HT-29 (cell line): Measurements from ENCODE around the gene MUC13. TPM values are rescaled to one million over a fixed set of nuclear protein-coding genes. Genes with fewer than 3 reads are reported as not detected.

ENCODE experiments used
- DNase-seq: peaks from one replicate; pipeline ENCODE4 v3.0.0-alpha.2; 2015; ENCODE audit warnings: low spot score
- total RNA-seq: library from RNA; depleted of rRNA; stranded (reverse); fragments of >200 nt; shearing (Covaris generic); gene quantifications from 2 replicates; pipeline ENCODE4 v1.2.3, GENCODE V29; 2014; rRNA removed

MUC13 gene
- total RNA-seq, 1 experiment from 2014 or later = 44.9 TPM

- DNase-seq = peak; percentile 94
Observed at GRCh38 chr3:124878561-124879336, 55.8 kb downstream of the MUC13 start.

DNA sequence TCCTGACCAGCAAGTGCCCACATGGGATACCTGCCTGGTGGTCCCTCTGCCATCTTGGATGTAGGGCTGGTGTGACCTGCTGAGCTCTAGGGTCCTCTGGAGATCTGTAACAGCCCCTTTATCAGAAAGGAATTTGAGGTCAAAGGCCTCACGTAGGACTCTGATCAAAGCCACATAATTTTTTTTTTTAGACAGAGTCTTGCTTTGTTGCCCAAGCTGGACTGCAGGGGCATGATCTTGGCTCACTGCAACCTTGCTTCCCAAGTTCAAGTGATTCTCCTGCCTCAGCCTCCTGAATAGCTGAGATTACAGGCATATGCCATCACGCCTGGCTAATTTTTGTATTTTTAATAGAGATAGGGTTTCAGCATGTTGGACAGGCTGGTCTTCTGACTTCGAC is 56.9 kb downstream of the MUC13 start:
- no peak for DNase-seq

DNA sequence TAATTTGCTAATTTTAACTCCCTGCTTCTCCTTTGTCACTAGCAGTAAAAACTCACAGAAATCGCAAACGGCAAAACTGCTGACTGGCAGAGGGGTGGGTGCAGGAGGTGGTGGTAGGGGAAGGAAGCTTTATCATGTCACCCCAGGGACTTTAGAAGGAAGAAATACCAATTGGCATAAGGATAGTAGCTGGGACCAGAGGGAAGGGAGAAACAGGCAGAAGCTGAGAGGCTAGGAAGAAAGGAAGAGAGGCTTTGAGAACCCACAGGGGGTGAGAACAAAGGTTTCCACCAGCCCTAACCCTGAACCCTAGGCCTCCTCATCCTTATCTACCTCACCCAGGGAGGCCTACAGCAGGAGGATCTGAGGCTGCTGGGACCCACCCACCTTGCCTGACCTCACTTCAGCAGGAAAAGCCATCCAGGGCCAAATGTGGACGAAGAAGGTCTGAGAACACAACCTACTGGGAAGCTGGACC is 58.1 kb downstream of the MUC13 start:
- DNase-seq = no peak

- no peak for DNase-seq
Observed at GRCh38 chr3:124873226-124873625, 61.3 kb downstream of the MUC13 start.

- DNase-seq = no peak
Observed at GRCh38 chr3:124867511-124867910, 67.0 kb downstream of the MUC13 start.

GRCh38 chr3:124862006-124862405 is 72.5 kb downstream of the MUC13 start:
- DNase-seq = no peak

DNA sequence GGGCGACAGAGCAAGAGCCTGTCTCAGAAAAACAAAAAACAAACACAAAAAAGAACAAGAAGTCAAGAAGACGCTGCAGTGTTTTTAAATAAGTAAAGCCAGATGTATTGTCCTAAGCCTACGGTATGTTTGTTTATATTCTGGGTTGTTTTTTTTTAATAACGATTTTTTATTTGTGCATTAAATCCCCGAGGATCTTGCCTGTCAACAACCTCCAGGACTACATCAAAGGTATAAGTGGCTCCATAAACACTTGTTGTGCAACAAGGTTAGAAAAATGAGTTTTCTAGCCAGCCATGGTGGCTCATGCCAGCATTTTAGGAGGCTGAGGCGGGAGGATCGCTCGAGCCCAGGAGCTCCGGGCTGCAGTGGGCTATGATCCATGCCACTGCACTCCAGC is 73.5 kb downstream of the MUC13 start:
- no peak for DNase-seq

- peak; percentile 81 for DNase-seq
Observed at GRCh38 chr3:124860599-124860998, 74.0 kb downstream of the MUC13 start.

GRCh38 chr3:124859025-124859424 is 75.5 kb downstream of the MUC13 start:
- no peak for DNase-seq

DNA sequence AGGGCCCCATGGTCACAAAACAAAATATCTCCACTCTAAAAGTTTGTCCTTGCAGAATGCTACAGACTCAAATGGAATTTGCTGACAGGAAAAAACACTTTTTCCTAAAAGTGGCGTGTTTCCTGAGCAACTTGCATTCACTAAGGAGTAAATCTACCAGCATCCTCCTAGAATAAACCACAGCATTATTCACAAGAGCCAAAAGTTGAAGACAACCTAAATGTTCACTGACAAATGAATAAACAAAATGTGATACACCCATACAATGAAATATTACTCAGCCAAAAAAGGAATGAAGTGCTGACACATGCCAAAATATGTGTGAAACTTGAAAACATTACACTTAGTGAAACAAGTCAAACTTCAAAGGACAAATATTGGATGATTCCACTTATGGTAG is 76.3 kb downstream of the MUC13 start:
- DNase-seq = no peak

DNA sequence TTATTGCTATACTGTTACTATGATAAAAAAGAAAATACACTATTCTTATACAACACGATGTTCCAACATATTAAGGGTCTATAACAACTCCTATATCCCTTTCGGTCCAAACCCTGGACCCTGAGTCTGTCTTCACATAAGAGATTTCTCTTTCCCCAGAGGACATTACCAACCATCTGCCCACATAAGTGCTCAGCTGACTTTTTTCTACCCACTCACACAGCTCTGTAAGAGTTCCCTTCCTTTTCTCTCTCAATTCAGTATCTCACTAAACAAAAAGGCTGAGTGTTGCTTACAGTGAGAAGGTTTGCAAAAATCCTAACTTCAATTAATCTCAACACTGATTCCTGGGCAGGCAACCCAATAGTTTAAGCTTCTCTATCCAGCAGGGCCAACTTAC is 77.9 kb downstream of the MUC13 start:
- no peak for DNase-seq

Other genes starting within 250 kb of the MUC13 start
- 57.3 and 70.2 TPM in 2 replicates for gene UMPS, start 204.3 kb downstream of the MUC13 start, total RNA-seq
- 408 and 414 TPM in 2 replicates for gene ITGB5, start 47.4 kb downstream of the MUC13 start, total RNA-seq
- 0.33 and 2.2 TPM in 2 replicates for gene HEG1, start 121.2 kb upstream of the MUC13 start, total RNA-seq